Measurements from ENCODE around the gene FGFBP1.

FGFBP1 gene

GRCh38 chr4:15913631-15913970, 24.9 kb downstream of the FGFBP1 start:
- H3K4me3 ChIP-seq (ENCODE audit: low read depth, low read length): no peak overlapping the region
- no peak for TF ChIP-seq CTCF (IDR thresholded peaks at IDR 0.05; ENCODE audit: borderline replicate concordance, insufficient read depth, low read depth, low read length)

GRCh38 chr4:15912961-15913630, 25.4 kb downstream of the FGFBP1 start:
- no peak for TF ChIP-seq CTCF (IDR thresholded peaks at IDR 0.05; ENCODE audit: borderline replicate concordance, insufficient read depth, low read depth, low read length)
- no peak overlapping the region for H3K4me3 ChIP-seq (ENCODE audit: low read depth, low read length)

GRCh38 chr4:15912236-15912635, 26.3 kb downstream of the FGFBP1 start:
- H3K4me3 ChIP-seq (ENCODE audit: low read depth, low read length): no peak overlapping the region
- TF ChIP-seq CTCF (IDR thresholded peaks at IDR 0.05; ENCODE audit: borderline replicate concordance, insufficient read depth, low read depth, low read length): no peak

- no peak overlapping the region for H3K4me3 ChIP-seq (ENCODE audit: low read depth, low read length)
- TF ChIP-seq CTCF (IDR thresholded peaks at IDR 0.05; ENCODE audit: borderline replicate concordance, insufficient read depth, low read depth, low read length): no peak
Measured at GRCh38 chr4:15910155-15910940, 28.2 kb downstream of the FGFBP1 start.

GRCh38 chr4:15907430-15907829, 31.1 kb downstream of the FGFBP1 start:
- H3K4me3 ChIP-seq (ENCODE audit: low read depth, low read length): no peak overlapping the region
- TF ChIP-seq CTCF (IDR thresholded peaks at IDR 0.05; ENCODE audit: borderline replicate concordance, insufficient read depth, low read depth, low read length): no peak

- H3K4me3 ChIP-seq (ENCODE audit: low read depth, low read length): no peak overlapping the region
Measured at GRCh38 chr4:15906020-15906443, 32.5 kb downstream of the FGFBP1 start.

More at GRCh38 chr4:15906020-15906443, 32.5 kb downstream of the FGFBP1 start:
- TF ChIP-seq CTCF (IDR thresholded peaks at IDR 0.05; ENCODE audit: borderline replicate concordance, insufficient read depth, low read depth, low read length): no peak
